Upper lobe of left lung (tissue), 4 donors: ENCODE data around the gene SCYGR1.

Source experiments
- CTCF ChIP-seq, 6 experiments: fragments of 450-650 bp in 4 of 6; fragments of 200-600 bp in 2 of 6; sonication (generic) in 2 of 6; IDR thresholded peaks; one replicate each; pipeline ENCODE4 v1.5.1; 2016 to 2019; ENCODE audit warnings: antibody characterized with exemption in 6 of 6
- POLR2A ChIP-seq, 4 donors: fragments of 450-650 bp; IDR thresholded peaks; one replicate each; pipeline ENCODE4 v1.5.1; 2016 to 2017; ENCODE audit warnings: antibody characterized with exemption in 4 of 4, mild to moderate bottlenecking in 2 of 4
- POLR2AphosphoS5 ChIP-seq, 2 donors: sonication (generic); formaldehyde crosslinking; IDR thresholded peaks; one replicate each; pipeline ENCODE4 v1.5.1; 2017; ENCODE audit warnings: antibody characterized with exemption in 2 of 2

- no peak for TF ChIP-seq CTCF (IDR thresholded peaks at IDR 0.05)
- TF ChIP-seq POLR2AphosphoS5 (IDR thresholded peaks at IDR 0.05): peak; percentile 75 to 86
- no peak for TF ChIP-seq POLR2A (IDR thresholded peaks at IDR 0.05)
Observed at GRCh38 chr2:227407591-227408151, 19.9 kb upstream of the SCYGR1 start.
